D341Med (cell line): ENCODE measurements around the gene HS6ST3.

Experiments used
- DNase-seq: peaks from one replicate; pipeline ENCODE4 v3.0.0; 2012; ENCODE audit warnings: low spot score

The HS6ST3 gene

GRCh38 chr13:96793404-96793755 is 703.5 kb downstream of the HS6ST3 start:
- no peak for DNase-seq

- no peak for DNase-seq
Observed at GRCh38 chr13:96794669-96795068, 704.8 kb downstream of the HS6ST3 start.

DNA sequence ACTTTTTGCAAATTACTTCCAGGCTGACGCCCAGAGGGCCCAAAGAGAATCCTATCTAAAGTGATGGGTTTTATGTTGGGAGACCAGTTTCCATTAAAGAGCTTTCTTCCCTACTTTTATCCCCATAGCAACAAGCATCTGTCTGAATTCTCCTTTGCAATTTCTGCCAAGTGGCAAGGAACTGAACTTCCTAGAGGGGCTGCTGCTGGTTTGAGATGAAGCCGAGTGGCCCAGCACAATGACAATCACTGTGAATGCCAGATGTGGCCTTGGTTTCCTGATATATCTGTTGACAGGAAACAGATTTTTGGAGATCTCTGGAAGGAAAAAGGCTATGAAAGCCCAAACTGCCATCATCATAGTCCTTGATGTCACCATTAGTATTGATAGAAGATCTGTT is 705.8 kb downstream of the HS6ST3 start:
- no peak for DNase-seq

DNA sequence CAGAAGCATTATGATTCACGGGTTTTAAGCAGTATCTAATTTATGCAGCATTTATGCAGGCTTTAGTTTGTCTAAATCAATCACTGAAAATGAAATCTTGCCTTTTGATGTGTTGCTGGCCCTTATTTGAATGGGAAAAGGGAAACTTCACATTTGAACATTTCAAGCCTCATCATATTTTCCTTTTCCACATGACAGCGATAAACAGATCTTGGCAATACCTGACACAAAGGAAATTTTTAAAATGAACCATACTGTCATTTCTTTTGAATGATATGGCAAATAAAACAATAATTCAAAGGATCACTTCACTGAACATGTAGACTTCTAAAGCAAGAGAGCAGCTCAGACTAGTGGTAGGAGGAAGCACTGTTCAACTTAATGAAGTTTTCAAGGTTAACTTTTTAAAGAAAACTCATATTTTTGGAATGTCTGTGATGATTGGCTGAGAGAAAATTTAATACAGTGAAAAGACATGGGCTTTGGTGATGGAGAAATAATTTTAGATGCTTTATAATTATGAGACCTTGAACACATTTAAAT is 706.3 kb downstream of the HS6ST3 start:
- DNase-seq = no peak

- DNase-seq = no peak
Observed at GRCh38 chr13:96797136-96797535, 707.2 kb downstream of the HS6ST3 start.

- DNase-seq = no peak
Observed at GRCh38 chr13:96803456-96804100, 713.7 kb downstream of the HS6ST3 start.

GRCh38 chr13:96804174-96804573 is 714.3 kb downstream of the HS6ST3 start:
- DNase-seq = no peak

DNA sequence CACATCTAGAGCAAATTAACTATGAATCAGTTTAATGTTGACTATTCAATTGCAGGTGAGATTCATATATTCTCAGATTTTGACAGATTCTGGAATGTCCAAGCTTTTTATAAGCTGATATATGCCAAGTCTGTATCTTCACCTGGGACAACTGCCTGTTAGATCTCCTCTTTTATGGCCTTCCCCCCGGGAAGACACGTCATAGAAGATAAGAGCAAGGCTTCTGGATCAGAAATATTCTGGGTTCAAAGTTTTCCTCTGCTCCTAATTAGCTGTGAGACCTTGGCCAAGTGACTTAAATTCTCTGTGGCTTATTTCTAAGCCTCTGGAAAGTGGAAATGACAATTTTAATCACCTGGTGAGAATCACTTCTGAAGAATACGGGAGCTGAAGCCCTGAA is 716.8 kb downstream of the HS6ST3 start:
- DNase-seq = no peak

GRCh38 chr13:96809366-96810096 is 719.6 kb downstream of the HS6ST3 start:
- no peak for DNase-seq

- DNase-seq = no peak
Observed at GRCh38 chr13:96810104-96810503, 720.2 kb downstream of the HS6ST3 start.

DNA sequence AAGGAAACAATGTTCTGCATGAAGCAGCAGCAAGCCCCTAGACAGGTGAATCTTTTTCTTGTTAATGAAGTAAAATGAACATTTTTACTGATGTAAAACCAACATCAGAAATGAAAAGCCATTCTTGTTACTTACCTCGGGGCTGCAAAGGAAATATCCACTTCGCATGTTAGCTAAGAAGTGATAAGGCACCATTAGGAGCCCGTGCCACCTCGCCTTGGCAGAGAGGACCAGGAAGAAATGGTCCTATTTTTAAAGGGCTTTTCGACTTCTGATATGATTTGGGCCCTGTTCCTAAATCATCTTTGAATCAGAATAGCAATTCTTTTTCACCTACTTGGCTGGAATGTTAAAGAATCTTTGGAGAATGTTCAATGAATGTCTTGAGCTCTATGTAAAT is 721.1 kb downstream of the HS6ST3 start:
- DNase-seq = no peak

DNA sequence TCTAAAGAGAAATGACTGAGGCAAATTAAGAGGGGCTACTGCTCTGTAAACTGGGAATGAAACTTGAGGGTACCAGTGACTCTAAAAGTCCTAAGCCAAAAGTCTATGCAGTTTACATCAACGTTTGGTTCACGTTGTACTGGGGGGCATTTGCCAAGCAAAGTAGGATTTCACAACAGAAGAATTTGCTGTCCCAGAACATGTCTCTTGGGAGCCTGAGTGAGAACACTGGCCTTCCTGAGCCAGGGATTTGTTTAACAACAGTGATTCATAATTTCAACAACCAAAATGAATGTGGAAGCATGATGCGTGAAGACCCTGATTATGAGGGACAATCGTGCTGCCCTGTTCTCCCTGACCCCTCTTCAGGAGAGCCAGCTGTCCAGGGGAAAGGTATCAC is 726.4 kb downstream of the HS6ST3 start:
- no peak for DNase-seq

- no peak for DNase-seq
Observed at GRCh38 chr13:96816874-96817273, 727.0 kb downstream of the HS6ST3 start.

- no peak for DNase-seq
Observed at GRCh38 chr13:96817336-96817941, 727.5 kb downstream of the HS6ST3 start.

DNA sequence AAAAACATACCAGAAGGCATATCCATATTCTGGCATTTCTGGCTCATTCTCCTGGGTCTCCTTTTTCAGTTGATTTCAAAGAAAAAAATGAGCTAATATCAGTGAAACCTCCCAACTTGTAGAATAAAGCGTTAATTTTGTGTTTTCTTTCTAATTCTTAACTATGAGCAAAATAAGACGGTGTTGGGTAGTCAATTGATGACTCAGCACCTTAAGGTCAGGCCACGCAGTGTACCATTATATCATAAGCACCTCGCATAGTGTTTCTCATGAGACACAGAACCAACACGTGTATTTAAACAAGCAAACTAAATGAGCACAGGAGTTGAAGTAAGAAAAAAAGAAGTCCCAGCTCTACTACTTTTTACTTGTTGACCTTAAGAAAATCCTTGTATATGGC is 729.5 kb downstream of the HS6ST3 start:
- no peak for DNase-seq

GRCh38 chr13:96821381-96821780 is 731.5 kb downstream of the HS6ST3 start:
- DNase-seq = no peak

- no peak for DNase-seq
Observed at GRCh38 chr13:96821971-96822370, 732.1 kb downstream of the HS6ST3 start.

GRCh38 chr13:96822895-96823294 is 733.0 kb downstream of the HS6ST3 start:
- DNase-seq = peak; percentile 73

DNA sequence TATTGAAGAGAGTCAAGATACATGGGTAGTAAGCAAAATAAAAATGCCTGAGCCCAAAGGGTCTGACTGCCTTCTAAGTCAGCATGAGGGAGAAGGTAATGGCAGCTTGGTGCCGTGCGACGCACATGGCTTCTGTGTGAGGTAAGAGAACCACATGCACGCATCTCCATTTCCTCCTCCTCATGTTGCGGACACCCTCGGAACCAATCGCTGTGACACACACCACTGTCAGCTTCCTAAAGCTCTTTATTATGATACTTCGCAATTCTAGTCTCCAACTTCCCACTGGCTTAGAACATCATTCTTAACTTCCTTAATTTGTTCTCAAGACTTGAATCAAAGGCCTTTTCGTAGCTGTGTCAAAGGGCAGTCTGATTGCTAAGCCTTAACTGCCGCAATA is 734.2 kb downstream of the HS6ST3 start:
- DNase-seq = no peak

GRCh38 chr13:96825653-96826052 is 735.7 kb downstream of the HS6ST3 start:
- DNase-seq = no peak

GRCh38 chr13:96834626-96835025 is 744.7 kb downstream of the HS6ST3 start:
- no peak for DNase-seq

DNA sequence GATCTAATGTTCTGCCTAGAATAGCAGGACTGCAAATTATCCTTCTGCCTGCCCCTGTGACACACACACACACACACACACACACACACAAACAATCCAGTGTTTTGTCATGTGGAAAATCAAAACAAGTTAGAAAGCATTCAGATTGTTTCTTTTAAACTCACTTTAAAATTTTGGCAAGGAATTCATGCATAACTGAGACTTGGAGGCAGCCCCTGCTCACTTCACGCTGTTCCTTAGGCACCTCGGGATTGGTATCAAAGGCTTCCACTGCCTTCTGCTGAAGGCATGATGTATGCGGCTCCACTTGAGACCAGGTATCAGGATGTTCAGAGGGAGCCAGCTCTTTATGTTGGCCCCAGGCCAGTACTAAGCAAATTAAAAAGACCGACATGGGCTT is 745.6 kb downstream of the HS6ST3 start:
- no peak for DNase-seq

DNA sequence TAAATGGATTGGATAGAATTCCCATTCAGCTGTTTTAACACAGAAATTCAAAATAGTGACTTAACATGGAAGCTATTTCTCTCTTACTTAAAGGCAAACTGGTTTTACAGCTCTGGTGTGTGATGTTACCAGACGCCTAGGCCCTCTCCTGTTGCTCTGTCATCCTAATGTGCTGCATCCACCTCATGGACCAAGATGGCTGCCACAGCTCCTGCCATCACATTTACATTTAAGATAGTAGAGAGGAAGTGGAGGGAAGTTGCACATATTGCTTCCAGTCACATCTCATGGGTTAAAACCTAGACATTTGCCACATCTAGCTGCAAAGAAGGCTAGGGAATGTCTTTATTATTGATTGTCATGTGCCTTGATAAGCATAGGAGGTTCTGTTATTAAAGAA is 746.8 kb downstream of the HS6ST3 start:
- no peak for DNase-seq
